IPS-20b (cell line): ENCODE measurements around the gene PPARG.

Experiments used
- H3K27ac ChIP-seq: one replicate; pipeline ENCODE4 v1.5.1; 2013; ENCODE audit warnings: low read length
- H3K27me3 ChIP-seq: 2 replicates; pipeline ENCODE4 v1.6.1; 2013; ENCODE audit warnings: mild to moderate bottlenecking, low read length, inconsistent platforms; ENCODE audit not compliant: insufficient read depth
- H3K36me3 ChIP-seq: 2 replicates; pipeline ENCODE4 v1.6.1; 2013; ENCODE audit warnings: low read depth, mild to moderate bottlenecking, inconsistent platforms, low read length, moderate library complexity; ENCODE audit not compliant: insufficient read depth
- H3K4me1 ChIP-seq: 2 replicates; pipeline ENCODE4 v1.6.1; 2013; ENCODE audit warnings: mild to moderate bottlenecking, control low read depth, inconsistent platforms, low read length, moderate library complexity; ENCODE audit not compliant: insufficient read depth
- H3K4me3 ChIP-seq: 2 replicates; pipeline ENCODE4 v1.5.1; 2013; ENCODE audit warnings: mild to moderate bottlenecking, low read length, inconsistent platforms
- H3K9ac ChIP-seq: 2 replicates; pipeline ENCODE4 v1.6.1; 2013; ENCODE audit warnings: low read depth, mild to moderate bottlenecking, inconsistent platforms, low read length, moderate library complexity
- H3K9me3 ChIP-seq: 2 replicates; pipeline ENCODE4 v1.6.1; 2013; ENCODE audit warnings: mild to moderate bottlenecking, low read depth, low read length, inconsistent platforms; ENCODE audit not compliant: insufficient read depth

PPARG gene

GRCh38 chr3:12301031-12301430 lies 12.2 kb downstream of the PPARG start:
- Histone ChIP-seq H3K27ac (no peak overlapping the region), H3K4me1 (no peaks in the 10 kb centered on the region), H3K9ac (no peak overlapping the region), H3K36me3 (no peaks in the 10 kb centered on the region), H3K4me3 (no peak overlapping the region), H3K27me3 (peaks cover 5% of the 10 kb centered on the region; the same call in 1 of the 2 replicates), H3K9me3 (no peaks in the 10 kb centered on the region)

DNA sequence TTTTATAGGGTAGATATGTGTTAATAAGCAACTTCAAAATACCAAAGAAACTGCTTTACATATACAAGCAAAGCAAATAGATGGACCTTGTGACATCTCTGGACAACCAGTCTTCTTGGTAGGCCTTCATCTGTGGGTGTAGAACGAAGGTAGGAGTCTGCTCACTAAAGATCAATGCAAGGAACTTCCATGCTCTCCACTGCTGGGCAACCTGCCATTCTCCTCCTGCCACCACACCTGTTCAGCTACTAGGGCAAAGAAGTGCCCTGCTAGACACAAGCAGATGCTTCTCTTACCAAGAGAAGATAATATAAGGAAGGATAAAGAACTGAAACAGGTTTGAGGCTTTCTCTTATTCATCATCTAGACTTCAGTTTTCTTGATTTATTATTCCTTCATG lies 12.6 kb downstream of the PPARG start:
- H3K9me3 ChIP-seq: no peaks in the 10 kb centered on the region
- H3K4me1 ChIP-seq: no peaks in the 10 kb centered on the region
- H3K27ac ChIP-seq: no peak overlapping the region
- peaks cover 5% of the 10 kb centered on the region; the same call in 1 of the 2 replicates for H3K27me3 ChIP-seq
- no peak overlapping the region for H3K9ac ChIP-seq
- no peaks in the 10 kb centered on the region for H3K36me3 ChIP-seq
- no peak overlapping the region for H3K4me3 ChIP-seq

GRCh38 chr3:12302564-12302963 lies 13.7 kb downstream of the PPARG start:
- H3K36me3 ChIP-seq: no peaks in the 10 kb centered on the region
- H3K9me3 ChIP-seq: no peaks in the 10 kb centered on the region
- H3K27me3 ChIP-seq: peaks cover 5% of the 10 kb centered on the region; the same call in 1 of the 2 replicates
- no peaks in the 10 kb centered on the region for H3K4me1 ChIP-seq
- no peak overlapping the region for H3K4me3 ChIP-seq
- no peak overlapping the region for H3K9ac ChIP-seq
- no peak overlapping the region for H3K27ac ChIP-seq

- no peak overlapping the region for H3K27ac ChIP-seq
- no peaks in the 10 kb centered on the region for H3K4me1 ChIP-seq
- H3K9ac ChIP-seq: no peak overlapping the region
These were observed 14.7 kb downstream of the PPARG start for GRCh38 chr3:12303534-12303933.

DNA sequence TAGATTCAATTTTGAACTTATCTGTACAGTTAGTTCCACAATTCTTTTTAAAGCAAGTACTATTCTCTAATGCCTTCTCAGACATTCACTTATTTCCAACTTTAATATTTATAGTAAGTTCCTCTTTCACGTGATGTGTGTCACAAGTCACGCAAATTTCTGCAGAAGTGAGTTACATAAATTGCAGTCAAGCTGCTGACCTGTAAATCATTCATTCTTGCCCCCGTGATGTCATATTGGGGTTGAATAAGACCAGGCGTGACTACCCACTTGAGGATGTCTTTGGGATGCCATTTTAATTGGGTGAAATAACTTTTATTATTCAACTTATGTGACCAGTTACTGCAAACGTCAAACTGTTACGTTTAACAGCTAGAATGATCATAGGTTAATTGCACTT lies 15.1 kb downstream of the PPARG start:
- Histone ChIP-seq H3K36me3 (no peaks in the 10 kb centered on the region), H3K4me3 (no peak overlapping the region), H3K9ac (no peak overlapping the region), H3K4me1 (no peaks in the 10 kb centered on the region), H3K27ac (no peak overlapping the region), H3K27me3 (peaks cover 5% of the 10 kb centered on the region; the same call in 1 of the 2 replicates), H3K9me3 (no peaks in the 10 kb centered on the region)

More at GRCh38 chr3:12303534-12303933, 14.7 kb downstream of the PPARG start:
- Histone ChIP-seq H3K27me3 (peaks cover 5% of the 10 kb centered on the region; the same call in 1 of the 2 replicates), H3K36me3 (no peaks in the 10 kb centered on the region), H3K4me3 (no peak overlapping the region), H3K9me3 (no peaks in the 10 kb centered on the region)

DNA sequence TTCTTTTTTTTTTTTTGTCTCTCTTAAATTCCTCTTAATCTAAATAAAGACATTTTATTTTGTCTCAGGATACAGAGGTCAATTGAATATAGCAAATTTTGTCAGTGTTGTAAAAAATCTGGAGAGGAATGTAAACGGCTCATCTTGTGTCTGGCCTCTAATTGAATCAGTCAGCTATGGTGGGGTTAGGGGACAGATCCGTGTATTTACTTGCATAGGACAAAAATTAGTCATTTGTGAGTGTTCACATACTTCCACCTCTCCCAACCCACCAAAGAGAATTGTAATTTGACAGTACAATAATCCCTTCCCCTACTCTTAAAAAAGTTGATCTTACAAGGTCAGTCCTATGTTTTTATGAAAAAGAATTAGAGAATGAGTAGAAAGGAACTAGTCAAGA lies 18.3 kb downstream of the PPARG start:
- Histone ChIP-seq H3K4me3 (no peak overlapping the region), H3K36me3 (no peaks in the 10 kb centered on the region), H3K9me3 (no peaks in the 10 kb centered on the region), H3K4me1 (no peaks in the 10 kb centered on the region), H3K9ac (no peak overlapping the region), H3K27me3 (peaks cover 5% of the 10 kb centered on the region; the same call in 1 of the 2 replicates), H3K27ac (no peak overlapping the region)

DNA sequence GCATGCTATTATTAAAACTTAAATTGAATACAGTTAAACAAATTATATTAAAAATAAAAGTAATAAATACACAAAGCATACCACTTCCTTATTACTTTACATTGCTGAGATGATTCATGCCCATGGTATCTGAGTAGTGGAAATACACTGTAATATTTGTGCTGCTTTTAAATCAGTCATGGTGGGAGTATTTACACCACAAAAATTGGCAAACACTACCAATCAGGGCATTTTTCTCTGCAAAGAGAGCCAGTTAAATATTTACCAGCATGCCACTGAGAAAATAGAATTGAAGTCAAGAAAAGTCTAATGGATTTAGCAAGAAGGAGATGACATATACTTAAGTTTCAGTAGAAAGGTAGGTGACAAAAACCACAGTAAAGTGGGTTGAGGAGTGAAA lies 19.6 kb downstream of the PPARG start:
- no peaks in the 10 kb centered on the region for H3K36me3 ChIP-seq
- H3K27me3 ChIP-seq: peaks cover 5% of the 10 kb centered on the region; the same call in 1 of the 2 replicates
- no peaks in the 10 kb centered on the region for H3K9me3 ChIP-seq
- H3K4me3 ChIP-seq: no peak overlapping the region
- H3K9ac ChIP-seq: no peak overlapping the region
- no peak overlapping the region for H3K27ac ChIP-seq
- H3K4me1 ChIP-seq: no peaks in the 10 kb centered on the region

- Histone ChIP-seq H3K27me3 (peaks cover 3% of the 10 kb centered on the region; the same call in 1 of the 2 replicates), H3K27ac (no peak overlapping the region), H3K9me3 (no peaks in the 10 kb centered on the region), H3K4me3 (no peak overlapping the region), H3K4me1 (no peaks in the 10 kb centered on the region), H3K9ac (no peak overlapping the region), H3K36me3 (no peaks in the 10 kb centered on the region)
These were observed 20.8 kb downstream of the PPARG start for GRCh38 chr3:12309716-12310115.

DNA sequence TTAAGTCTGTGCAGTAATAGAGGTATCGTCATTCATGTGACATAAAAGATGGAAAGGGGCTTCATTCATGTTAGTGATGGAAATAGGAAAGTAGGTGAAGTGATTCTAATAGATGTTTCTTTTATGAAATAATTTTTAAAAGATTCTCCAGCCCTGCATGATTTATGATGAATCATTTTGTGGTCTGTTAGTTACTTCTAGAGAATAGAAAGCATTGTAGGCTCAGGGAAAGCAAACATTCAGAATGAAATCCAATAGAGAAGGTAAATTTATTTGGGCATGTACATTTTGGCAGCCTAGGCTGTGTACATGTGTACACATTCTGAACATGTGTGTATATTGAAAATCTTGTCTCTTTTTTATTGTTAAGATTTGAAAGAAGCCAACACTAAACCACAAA lies 23.1 kb downstream of the PPARG start:
- Histone ChIP-seq H3K36me3 (no peaks in the 10 kb centered on the region), H3K27me3 (no peaks in the 10 kb centered on the region), H3K4me1 (no peaks in the 10 kb centered on the region), H3K27ac (no peak overlapping the region), H3K4me3 (no peak overlapping the region), H3K9me3 (no peaks in the 10 kb centered on the region), H3K9ac (no peak overlapping the region)

DNA sequence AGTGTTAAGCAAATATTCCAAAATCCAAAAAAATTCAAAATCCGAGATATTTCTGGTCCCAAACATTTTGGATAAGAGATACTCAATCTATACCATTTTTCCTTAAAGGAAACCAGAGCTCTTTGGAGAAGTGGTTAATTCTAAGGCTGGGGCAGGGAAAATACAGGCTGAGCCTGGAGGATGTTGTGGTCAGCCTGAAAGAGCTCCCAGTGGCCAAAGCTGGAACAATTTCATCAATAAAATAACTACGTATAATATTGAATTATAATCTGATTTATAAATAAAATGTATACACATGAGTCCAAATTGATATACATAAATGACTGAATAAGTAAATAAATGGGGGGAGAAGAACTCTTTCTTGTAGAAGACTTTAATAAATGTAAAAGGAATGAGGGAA lies 24.6 kb downstream of the PPARG start:
- H3K27me3 ChIP-seq: no peaks in the 10 kb centered on the region
- H3K4me1 ChIP-seq: no peaks in the 10 kb centered on the region
- no peak overlapping the region for H3K4me3 ChIP-seq
- no peak overlapping the region for H3K27ac ChIP-seq
- H3K9ac ChIP-seq: no peak overlapping the region
- no peaks in the 10 kb centered on the region for H3K9me3 ChIP-seq
- H3K36me3 ChIP-seq: no peaks in the 10 kb centered on the region

DNA sequence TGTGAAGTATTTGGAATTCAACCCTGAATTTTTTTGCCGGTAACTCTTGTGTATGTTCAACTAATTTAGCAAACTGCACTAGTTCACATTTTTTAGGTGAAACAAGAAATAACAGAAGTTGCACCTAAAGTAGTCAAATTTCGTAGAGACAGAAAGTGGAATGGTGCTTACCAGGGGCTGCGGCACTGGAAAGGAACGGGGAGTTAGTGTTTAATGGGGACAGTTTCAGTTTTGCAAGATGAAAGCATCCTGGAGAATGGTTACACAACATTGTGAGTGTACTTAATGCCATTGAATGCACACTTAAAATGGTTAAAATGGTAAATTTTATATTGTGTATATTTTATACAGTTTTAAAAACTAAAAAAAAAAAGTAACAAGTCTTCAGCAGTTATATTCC lies 27.4 kb downstream of the PPARG start:
- no peaks in the 10 kb centered on the region for H3K36me3 ChIP-seq
- no peak overlapping the region for H3K4me3 ChIP-seq
- no peaks in the 10 kb centered on the region for H3K9me3 ChIP-seq
- no peaks in the 10 kb centered on the region for H3K27me3 ChIP-seq
- H3K27ac ChIP-seq: no peak overlapping the region
- no peak overlapping the region for H3K9ac ChIP-seq
- H3K4me1 ChIP-seq: no peaks in the 10 kb centered on the region

DNA sequence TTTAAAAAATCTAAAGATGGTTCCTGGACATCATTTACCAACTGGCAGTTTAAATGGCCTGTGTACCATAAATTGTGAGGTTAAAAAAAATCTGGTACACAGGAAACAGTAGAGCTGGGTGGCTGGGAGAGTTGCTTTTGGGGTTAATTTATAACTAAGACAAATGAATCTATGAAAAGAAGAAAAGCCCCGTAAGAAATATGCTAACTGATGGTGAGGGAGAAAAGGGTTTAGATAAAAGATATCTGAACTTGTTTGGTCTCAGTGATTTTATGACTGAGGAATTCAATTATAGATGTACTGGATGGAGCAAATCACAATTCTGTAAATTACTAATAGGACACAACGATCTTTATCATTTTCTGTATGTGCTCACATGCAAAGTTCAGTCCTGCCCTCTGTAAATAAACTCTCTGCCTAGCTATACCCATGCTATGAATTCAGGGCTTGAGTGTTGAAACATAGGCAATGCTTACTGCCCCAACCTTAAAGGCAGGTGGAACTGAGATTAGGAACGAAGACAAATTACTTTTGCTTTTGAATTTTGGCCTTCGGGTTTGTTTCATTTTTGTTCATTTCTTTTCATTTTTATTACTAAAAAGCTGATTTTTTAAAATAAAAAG lies 28.0 kb downstream of the PPARG start:
- H3K9me3 ChIP-seq: no peaks in the 10 kb centered on the region
- no peaks in the 10 kb centered on the region for H3K36me3 ChIP-seq
- no peak overlapping the region for H3K27ac ChIP-seq
- H3K9ac ChIP-seq: no peak overlapping the region
- H3K27me3 ChIP-seq: no peaks in the 10 kb centered on the region
- no peak overlapping the region for H3K4me3 ChIP-seq
- H3K4me1 ChIP-seq: no peaks in the 10 kb centered on the region
